Left renal pelvis (tissue), 4 donors: ENCODE results near the gene CFAP97. TPM values are rescaled to one million over a fixed set of nuclear protein-coding genes. Genes with fewer than 3 reads are reported as not detected.
"Not testable (repeated sequence)": the region's sequence is repeated elsewhere in the genome, so short reads cannot be mapped to it uniquely, and the experiment has no call there.

Experiments used
- DNase-seq, 4 donors: peaks; one replicate each; pipeline ENCODE4 v3.0.0-alpha.2; 2013; ENCODE audit warnings: low read depth in 4 of 4, low spot score in 3 of 4
- polyA plus RNA-seq, 4 donors: library from polyadenylated mRNA; unstranded; fragments of 120-200 nt; gene quantifications; one replicate each; pipeline ENCODE4 v1.2.1, GENCODE V29; 2013; ENCODE audit not compliant: insufficient read length in 4 of 4

CFAP97 gene
- polyA plus RNA-seq, 4 donors, result 41.4 to 62.1 (median 47.4) TPM

DNA sequence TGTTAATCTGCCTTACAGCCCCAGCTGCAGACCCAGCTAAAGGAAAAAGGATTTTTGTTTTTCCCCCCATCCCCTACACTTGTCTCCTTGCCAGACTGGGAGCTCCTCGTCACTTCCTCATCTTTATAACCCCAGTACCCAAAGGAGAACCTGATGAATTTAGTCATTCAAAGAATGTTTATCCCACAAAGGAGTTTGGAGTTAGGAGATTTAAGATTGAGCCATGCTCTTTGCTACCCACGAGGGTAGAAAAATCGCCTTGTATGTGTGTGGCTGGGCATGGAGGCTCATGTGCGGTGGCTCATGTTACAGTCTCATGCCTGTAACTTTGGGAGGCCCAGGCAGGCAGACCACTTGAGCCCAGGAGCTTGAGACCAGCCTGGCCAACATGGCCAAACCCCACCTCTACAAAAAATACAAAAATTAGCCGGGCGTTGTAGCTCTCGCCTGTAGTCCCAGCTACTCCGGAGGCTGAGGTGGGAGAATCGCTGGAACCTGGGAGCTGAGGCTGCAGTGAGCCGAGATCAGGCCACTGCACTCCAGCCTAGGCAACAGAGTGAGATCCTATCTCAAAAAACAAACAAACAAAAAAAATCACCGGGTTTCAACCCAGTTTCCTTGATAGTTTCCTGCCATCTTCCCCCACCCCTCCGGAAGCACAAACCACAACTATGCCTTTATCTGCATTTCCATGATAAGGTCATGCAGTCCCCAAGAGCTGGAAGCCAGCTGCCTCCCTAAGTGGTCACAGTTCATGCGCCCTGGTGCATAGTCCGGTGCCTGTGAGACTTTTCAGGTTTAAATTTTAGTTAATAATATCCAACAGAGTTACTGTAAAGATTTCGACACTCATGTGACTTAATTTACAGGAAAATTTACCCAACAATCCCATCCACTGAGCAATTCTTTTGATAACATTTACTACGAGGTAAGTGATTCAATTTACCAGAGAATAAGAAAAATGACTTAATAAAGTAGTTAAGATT, 1.5 kb downstream of the CFAP97 start:
- DNase-seq, result no peak

DNA sequence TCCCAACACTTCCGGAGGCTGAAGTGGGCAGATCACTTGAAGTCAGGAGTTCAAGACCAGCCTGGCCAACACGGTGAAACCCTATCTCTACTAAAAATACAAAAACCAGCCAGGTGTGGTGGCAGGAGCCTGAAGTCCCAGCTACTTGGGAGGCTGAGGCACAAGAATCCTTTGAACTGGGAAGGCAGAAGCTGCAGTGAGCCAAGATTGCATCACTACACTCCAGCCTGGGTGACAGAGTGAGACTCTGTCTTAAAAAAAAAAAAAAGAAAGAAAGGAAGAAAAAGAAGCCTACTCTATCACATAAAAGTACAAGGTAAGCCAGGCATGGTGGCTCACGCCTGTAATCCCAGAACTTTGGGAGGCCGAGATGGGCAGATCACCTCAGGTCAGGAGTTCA, 5.6 kb downstream of the CFAP97 start:
- not testable (repeated sequence) for DNase-seq

DNA sequence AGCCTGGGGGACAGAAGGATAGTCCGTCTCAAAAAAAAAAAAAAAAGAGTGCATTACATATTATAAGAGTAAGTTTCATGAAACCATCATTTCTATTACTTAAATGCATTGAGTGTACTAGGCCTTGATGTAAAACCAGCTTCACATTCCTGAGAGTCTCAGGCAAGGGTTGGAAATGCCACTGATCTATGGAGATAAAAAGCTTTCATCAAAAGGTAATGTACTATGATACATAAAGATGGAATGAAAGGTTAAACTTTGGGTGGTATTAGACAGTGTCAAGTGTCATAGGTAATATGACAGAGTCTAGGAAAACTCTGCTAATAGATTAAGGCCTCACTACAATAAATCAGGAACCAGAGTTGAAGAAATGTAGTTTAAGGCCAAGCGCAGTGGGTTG, 7.4 kb downstream of the CFAP97 start:
- no peak for DNase-seq

DNA sequence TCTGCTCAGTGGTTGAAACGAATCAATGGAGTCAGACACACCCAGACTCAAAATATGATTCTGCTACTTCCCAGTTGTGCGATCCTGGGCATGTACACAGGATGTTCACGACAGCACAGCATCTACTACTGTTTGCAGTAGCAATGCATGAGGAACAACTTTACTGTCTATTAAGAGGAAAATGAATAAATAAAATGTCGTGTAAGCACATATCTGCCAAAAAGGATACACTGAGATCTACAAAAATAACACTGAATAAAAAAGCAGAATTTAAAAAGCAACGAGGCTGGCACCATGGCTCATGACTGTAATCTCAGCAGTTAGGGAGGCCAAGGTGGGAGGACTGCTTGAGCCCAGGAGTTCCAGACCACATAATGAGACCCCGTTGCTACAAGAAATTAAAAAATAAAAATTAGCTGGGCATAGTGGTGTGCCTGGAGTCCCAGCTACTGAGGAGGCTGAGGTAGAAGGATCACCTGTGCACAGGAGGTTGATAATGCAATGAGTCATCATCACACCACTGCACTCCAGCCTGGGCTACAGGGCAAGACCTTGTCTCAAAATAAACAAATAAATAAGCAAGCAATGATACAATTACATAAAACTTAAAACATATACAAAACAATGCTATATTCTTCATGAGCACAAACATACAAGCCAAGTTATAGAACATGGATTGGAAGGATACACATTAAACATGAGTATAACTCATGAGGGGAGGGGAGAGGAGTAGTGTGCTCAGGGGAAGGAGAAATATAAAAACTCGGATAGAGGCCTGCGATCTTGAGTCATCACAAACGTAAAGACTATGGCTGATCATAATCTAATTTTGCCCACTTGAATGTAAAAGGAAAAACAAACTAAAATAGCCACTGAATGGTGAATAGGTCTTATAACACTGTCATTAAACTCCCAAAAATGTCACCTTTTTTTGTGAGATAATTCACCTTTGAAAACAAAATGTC, 8.6 kb downstream of the CFAP97 start:
- no peak for DNase-seq

DNA sequence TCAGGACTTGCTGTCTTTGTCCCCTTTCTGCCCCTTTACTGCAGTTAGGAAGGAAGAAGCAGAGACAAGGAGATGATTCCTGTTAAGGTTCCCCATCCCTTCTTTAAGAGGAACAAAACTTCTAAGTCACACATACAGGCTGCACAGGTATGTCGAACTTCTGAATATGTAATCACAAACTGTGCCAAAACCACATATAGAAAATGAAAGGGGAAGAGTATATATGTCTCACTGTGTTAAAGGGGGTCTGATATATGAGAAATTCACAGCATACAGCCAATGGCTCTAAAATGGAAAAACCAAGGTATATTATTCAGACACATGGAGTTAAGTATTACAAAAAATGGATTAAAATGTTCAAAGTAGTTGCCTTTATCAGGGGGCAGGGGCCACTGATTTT, 11.7 kb downstream of the CFAP97 start:
- no peak for DNase-seq

DNA sequence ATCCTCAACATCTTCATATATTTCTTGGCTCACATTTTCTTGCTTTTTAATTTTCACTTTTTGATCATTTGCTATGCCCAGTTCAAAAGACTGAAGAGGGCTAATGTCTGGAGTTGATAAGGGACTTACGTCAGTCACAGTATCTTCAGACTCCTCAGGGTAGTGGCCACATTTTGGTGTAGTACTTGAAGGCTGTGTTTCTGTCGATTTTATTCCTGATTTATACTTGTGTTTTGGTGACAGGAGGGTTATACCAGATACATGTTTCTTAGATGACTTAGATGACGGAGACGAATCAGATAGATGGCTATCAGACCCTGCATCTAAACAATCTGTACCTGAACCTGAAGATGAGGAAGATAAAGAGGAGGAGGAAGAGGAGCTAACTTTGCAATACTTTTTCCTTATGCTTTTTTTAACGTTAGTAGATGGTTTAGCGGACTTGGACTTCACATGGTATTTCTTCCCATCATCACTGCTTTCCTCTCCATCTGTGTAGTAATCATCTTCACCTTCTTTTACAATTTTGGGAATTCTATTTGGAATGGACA, 13.4 kb downstream of the CFAP97 start:
- DNase-seq, result no peak

DNA sequence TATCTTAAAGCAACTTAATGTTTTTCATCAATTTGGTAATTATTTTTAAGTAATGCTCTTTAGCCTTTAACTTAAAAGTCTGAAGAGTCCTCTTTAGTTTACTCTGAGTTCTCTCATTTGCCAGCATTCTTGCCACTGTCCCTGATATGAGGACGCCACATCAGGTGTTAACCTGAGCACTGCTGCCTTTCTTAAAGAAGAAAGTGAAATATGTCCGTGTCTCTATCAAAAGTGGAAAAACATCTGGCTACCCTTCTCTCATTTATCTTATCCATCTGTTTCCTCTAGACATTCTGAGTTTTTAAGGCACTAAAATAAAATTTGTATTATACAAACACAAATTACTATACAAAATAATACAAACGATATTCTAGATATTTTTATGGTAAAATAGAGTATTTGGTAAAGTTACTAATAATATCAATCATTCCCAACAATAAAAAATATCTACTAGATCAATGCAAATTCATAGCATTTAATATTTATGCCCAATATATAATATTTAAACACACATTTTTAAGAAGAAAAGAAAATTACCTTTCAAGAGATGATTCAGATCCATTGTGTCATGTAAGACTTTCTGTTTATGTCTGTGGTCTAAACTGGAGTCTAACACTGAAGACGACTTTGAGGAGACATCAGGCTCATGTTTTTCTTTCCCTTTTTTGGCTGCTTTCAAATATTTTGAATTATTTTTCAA, 14.0 kb downstream of the CFAP97 start:
- no peak for DNase-seq

DNA sequence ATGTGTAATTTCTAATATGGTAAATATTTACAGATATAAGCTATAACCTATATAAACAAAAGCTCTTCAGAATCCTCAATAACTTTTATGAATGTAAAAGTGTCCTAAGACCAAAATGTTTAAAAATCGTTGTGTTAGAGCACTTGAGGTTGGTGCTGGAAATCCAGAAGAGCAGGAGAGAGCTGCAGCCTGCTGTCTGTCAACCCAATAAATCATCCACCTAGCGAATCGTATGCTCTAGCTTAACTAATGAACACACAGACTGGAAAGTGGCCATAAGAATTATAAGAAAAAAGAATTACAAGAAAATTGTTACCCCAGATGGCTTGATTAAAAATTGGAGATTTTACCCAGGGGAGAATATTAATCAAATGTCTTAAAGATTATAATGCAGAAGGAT, 17.0 kb downstream of the CFAP97 start:
- DNase-seq, result no peak

DNA sequence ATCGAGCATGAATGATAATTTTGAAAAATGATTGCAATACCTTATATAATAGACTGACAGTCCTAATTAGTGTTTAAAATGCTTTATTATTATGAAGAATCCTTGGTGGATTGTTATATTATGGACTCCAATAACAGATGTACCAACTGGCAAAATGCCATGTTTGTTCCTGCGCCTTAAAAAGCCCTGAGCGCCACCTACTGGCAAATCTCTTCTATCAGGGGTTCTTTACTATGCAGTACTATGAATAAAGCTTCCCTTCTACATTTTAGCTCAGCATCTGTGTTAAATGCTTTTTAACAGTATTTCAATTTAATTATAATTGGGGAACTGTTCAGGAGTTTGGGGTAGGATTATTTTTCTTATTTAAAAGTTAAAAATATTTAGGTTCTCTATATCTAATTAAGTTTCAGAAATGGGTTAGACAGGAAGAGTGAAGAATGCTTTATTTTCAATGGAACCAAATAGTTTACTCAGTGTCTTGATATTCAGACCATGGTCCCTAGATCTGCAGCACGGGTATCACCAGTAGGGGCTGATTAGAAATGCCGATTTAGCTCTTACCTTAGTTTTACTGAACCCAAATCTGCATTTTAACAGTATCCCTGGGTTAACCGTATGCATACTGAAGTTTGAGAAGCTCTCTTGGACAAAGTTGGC, 20.0 kb downstream of the CFAP97 start:
- peak in 3 of 4 donors; percentile 64 to 79 (median 73) for DNase-seq

DNA sequence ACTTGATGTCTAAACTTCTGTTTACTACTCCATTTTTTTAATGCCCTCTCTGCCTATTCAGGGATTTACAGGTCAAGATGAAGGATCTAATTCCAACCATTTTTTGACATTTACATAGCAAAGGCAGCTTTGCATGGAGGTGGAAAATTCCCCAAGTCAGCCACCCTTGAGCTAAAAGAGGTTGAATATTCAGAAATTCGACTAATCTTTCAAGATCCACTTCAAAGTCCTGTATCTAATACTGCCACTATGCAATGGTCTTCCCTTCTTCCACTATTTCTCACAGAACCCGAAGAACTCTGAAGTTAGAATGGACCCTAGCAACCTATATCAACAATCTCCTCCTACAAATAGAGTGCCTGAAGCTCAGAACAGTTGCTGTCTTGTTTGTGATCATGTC, 21.6 kb downstream of the CFAP97 start:
- no peak for DNase-seq

DNA sequence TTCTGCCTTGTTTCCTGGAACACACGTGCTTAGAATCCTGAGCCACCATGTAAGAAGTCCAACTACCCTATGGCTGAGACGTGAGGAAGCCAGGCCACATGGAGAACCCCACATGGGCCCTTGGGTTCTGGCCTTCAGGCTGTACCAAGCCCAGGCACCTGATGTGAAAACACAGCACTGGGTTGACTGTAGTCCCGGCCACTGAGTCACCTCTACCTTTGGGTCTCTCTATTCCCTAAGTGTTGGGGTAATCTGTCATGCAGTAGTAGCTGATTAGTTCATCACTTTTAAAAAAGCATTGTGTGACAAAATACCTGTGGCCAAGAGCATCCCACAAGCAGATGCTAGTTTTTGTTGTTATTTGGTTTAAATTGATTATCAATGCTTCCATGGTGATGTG, 24.3 kb downstream of the CFAP97 start:
- DNase-seq, result no peak

DNA sequence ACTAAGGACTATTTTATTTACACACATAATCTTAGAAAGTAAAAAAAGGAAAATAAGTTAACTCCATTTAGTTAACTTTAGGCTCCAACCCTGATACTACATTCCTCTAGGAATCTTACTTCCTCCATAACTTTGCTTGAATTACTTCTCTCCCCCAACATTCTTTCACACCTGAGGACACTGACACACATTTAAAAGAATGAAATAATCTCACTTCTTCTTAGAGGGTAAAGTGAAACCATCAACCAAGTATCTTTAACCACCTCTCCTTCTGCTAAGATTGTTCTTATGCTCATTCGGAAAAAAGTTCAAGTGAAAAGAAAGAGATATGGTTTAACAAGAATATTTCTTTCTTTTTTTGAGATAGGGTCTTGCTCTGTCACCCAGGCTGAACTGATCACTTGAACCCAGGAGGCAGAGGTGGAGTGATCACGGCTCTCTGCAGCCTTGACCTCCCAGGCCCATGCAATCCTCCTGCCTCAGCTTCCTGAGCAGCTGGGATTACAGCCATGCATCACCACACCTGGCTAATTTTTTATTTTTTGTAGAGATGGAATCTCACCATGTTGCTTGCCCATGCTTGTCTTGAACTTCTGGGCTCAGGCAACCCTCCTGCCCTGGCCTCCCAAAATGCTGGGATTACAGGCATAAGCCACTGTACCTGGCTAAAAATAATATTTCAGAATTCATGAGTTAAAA, 32.3 kb downstream of the CFAP97 start:
- DNase-seq, result no peak

DNA sequence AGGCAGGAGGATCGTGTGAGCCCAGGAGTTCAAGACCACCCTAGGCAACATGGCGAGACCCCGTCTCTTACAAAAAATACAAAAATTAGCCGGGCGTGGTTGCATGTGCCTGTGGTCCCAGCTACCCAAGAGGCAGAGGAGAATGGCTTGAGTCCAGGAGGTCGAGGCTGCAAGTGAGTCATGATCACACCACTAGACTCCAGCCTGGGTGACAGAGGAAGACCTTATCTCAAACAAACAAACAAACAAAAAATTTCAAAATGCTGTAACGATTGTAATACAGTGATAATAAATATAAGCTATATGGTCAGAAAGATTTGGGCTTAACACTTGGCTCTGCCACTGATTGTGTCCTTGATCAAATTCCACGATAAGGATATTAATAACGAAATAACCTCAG, 36.6 kb downstream of the CFAP97 start:
- no peak for DNase-seq

DNA sequence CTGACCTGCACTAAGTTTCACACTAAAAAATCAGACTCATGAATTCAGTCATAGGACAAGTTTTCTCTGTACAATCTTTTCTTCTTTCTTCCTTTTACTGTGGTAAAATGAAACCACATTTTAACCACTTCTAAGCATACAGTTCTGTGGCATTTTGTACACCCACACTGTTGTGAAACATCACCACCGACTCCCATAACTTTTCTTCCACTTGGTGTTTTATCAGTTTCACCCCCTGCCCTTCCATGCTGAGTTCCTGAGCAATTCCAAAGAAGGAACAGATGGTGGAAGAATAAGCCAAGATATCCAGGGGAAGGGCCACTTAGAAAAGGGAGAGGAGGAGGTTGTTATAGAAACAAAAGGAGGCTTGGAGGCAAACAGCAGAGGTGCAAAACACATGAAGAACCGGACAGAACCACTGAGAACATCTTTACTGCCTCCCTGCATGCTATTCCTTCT, 38.2 kb downstream of the CFAP97 start:
- DNase-seq, result no peak

DNA sequence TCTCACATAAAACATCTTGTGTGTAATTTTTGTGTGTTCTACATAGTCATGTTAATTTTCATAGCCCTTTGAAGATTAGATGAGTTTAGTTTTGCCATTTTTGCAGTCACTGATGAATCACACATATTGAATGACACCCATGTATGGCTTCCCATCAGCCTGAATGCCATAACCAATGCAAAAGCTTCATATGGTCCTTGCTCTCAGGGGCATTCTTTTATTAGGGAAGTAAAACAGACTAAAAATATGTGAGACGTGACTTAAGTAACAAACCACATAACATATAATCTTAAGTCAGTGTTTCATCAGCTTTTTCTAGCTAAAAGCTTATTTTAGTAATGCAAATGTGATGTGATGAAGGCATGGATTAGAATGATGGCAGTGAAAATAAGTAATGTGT, 52.5 kb downstream of the CFAP97 start:
- DNase-seq, result no peak

DNA sequence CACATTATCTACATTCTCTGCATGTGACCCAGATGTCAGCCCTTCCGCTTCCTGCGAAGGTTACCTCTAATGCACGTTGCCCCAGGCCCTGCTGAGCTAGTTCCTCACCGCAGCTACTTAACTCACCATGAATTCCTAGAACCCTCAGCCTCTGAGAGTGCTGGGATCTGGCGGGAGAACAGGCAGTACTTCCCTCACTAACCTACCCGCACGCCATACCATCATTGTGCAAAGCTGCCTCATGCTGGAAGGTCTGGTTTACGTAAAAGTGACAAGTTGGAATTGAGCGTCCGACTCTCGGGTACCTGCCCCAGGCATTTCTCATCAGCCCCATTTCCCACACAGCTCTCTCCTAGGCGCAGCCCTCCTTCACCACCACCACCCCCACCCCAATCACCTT, 54.4 kb downstream of the CFAP97 start:
- DNase-seq, result no peak

DNA sequence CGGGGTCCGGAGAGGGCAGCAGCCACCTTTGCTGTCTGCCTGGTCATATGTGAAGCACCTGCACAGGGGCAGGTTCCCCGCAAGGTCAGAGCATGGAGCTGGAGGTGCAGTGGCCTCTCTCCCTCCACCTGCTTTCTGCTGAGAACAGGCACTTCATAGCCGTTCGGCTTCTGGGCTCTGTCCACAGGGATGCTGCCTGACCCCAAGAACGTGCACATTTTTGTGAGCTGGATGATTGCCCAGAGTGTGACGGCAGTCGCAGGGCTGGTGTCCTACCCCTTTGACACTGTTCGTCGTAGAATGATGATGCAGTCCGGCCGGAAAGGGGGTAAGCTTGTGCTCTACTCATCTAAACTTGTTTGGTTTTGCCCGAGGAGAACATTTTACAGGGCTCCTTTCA, 58.2 kb downstream of the CFAP97 start:
- no peak for DNase-seq

DNA sequence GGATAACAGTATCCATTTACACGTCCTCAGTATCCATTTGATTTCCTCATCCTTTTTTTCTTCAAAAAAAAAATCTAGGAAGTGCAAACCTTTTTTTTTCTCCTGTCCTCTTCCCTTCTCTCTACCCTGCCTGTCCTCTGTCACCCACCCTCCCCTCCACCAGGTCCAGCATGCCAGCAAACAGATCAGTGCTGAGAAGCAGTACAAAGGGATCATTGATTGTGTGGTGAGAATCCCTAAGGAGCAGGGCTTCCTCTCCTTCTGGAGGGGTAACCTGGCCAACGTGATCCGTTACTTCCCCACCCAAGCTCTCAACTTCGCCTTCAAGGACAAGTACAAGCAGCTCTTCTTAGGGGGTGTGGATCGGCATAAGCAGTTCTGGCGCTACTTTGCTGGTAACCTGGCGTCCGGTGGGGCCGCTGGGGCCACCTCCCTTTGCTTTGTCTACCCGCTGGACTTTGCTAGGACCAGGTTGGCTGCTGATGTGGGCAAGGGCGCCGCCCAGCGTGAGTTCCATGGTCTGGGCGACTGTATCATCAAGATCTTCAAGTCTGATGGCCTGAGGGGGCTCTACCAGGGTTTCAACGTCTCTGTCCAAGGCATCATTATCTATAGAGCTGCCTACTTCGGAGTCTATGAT, 59.1 kb downstream of the CFAP97 start:
- DNase-seq, result no peak

DNA sequence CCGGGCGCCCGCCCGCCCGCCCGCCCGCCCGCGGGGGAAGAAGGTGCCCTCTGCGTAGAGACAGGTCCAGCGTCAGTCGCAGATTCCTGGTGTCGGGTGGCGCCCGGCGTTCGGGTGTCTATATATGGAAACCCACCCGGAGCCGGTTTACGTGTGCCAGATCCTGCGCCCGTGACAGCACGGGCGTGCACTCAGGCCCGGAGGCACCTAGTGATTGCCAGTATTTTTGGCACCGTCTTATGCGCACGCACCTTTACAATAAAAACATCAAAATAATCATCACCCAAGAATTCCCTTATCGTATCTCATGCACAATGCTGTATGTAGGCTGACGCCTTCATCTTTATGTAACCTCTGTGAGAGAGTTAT, 60.2 kb downstream of the CFAP97 start:
- no peak for DNase-seq
